ENCODE results near the gene ITCH. TPM values are rescaled to one million over a fixed set of nuclear protein-coding genes. Genes with fewer than 3 reads are reported as not detected.
"Not testable (repeated sequence)": the region's sequence is repeated elsewhere in the genome, so short reads cannot be mapped to it uniquely, and the experiment has no call there.

The ITCH gene
- total RNA-seq, 1 donor from 2014 or later: 30.9 TPM

- Histone ChIP-seq H3K4me3 (no peak overlapping the region), H3K9me3 (no peaks in the 10 kb centered on the region), H3K4me1 (peaks cover 7% of the 10 kb centered on the region), H3K36me3 (no peaks in the 10 kb centered on the region), H3K27me3 (no peaks in the 10 kb centered on the region), H3K27ac (no peak overlapping the region)
- no peak for DNase-seq (ENCODE audit: extremely low spot score in 2 of 2)
- intact Hi-C loops (cut with DNase I): no loop called here
- no peak for TF ChIP-seq POLR2A (IDR thresholded peaks at IDR 0.05)
- TF ChIP-seq POLR2AphosphoS5 (IDR thresholded peaks at IDR 0.05; ENCODE audit: insufficient read depth in 1 of 2, low read depth in 1 of 2): no peak
- TF ChIP-seq, protein P1, sequence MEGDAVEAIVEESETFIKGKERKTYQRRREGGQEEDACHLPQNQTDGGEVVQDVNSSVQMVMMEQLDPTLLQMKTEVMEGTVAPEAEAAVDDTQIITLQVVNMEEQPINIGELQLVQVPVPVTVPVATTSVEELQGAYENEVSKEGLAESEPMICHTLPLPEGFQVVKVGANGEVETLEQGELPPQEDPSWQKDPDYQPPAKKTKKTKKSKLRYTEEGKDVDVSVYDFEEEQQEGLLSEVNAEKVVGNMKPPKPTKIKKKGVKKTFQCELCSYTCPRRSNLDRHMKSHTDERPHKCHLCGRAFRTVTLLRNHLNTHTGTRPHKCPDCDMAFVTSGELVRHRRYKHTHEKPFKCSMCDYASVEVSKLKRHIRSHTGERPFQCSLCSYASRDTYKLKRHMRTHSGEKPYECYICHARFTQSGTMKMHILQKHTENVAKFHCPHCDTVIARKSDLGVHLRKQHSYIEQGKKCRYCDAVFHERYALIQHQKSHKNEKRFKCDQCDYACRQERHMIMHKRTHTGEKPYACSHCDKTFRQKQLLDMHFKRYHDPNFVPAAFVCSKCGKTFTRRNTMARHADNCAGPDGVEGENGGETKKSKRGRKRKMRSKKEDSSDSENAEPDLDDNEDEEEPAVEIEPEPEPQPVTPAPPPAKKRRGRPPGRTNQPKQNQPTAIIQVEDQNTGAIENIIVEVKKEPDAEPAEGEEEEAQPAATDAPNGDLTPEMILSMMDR (IDR thresholded peaks at IDR 0.05): no peak
These were observed 24.9 kb upstream of the ITCH start for GRCh38 chr20:34337982-34338726.

- not testable (repeated sequence) for DNase-seq (ENCODE audit: extremely low spot score in 2 of 2); H3K27me3 ChIP-seq; H3K27ac ChIP-seq; H3K9me3 ChIP-seq; H3K4me3 ChIP-seq; H3K4me1 ChIP-seq; H3K36me3 ChIP-seq
- intact Hi-C loops (cut with DNase I): loop anchor here (1.0 kb wide), 1 partner anchor 9 kb away; no protein-coding TSS in a partner anchor
These were observed 22.3 kb upstream of the ITCH start for GRCh38 chr20:34340726-34341125.

DNA sequence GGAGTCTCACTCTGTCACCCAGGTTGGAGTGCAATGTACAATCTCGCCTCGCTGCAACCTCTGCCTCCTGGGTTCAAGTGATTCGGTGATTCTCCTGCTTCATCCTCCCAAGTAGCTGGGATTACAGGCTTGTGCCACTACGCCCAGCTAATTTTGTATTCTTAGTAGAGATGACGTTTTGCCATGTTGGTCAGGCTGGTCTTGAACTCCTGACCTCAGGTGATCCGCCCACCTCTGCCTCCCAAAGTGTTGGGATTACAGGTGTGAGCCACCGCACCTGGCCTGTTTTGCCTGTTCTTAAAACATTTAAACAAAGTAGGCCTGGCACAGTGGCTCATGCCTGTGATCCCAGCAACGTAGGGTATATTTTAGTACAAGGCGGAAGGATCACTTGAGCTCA lies 21.9 kb upstream of the ITCH start:
- H3K4me3 ChIP-seq; intact Hi-C loops (cut with DNase I); H3K36me3 ChIP-seq; DNase-seq (ENCODE audit: extremely low spot score in 2 of 2); H3K27ac ChIP-seq; H3K4me1 ChIP-seq; H3K9me3 ChIP-seq; H3K27me3 ChIP-seq: not testable (repeated sequence)

DNA sequence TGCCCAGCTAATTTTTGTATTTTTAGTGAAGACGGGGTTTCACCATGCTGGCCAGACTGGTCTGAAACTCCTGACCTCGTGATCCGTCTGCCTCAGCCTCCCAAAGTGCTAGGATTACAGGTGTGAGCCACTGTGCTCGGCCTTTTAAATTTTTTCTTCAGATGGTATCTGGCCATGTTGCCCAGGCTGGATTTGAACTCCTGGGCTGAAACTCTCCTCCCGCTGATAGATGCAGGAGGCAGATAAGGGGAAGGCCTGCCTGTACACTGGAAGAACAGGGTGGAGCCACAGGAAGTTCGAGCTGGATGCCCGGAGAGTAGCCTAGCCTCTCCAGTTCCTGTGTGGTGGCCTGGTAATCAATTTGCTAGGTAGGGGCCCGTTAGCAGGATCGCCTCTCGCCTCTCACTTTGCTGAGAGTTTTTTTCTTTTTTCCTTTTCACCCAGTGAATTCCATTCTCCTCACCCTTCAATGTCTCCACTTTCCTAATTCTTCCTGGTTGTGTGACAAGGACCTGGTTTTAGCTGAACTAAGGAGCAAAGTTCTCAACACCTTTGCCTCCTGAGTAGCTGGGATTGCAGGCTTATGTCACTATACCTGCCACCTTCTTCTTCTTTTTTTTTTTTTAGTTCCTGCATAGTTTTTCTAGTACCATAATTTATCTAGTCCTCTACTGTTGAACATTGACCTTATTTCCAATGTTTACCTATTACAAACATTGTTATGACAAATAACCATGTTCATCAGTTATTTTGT lies 19.4 kb upstream of the ITCH start:
- Histone ChIP-seq H3K4me3 (no peak overlapping the region), H3K27ac (no peak overlapping the region), H3K9me3 (no peaks in the 10 kb centered on the region), H3K27me3 (no peaks in the 10 kb centered on the region), H3K36me3 (no peaks in the 10 kb centered on the region), H3K4me1 (no peaks in the 10 kb centered on the region)
- no peak for DNase-seq (ENCODE audit: extremely low spot score in 2 of 2)
- no peak for TF ChIP-seq POLR2A (IDR thresholded peaks at IDR 0.05)
- TF ChIP-seq, protein P1 (IDR thresholded peaks at IDR 0.05): no peak
- no peak for TF ChIP-seq POLR2AphosphoS5 (IDR thresholded peaks at IDR 0.05; ENCODE audit: insufficient read depth in 1 of 2, low read depth in 1 of 2)
- intact Hi-C loops (cut with DNase I): no loop called here

DNA sequence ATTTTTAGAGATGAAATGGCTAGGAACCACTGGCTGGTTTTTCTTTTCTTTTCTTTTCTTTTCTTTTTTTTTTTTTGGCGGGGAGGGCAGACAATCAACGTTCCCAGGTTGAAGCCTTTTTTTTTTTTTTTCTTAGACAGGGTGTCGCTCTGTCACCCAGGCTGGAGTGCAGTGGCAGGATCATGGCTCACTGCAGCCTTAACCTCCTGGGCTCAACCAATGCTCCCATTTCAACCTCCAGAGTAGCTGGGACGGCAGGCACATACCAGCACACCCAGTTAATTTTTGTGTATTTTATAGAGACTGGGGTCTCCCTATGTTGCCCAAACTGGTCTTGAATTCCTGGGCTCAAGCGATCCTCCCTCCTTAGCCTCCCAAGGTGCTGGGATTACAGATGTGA lies 18.8 kb upstream of the ITCH start:
- Histone ChIP-seq H3K27me3 (no peaks in the 10 kb centered on the region), H3K27ac (no peak overlapping the region), H3K36me3 (no peaks in the 10 kb centered on the region), H3K4me3 (no peak overlapping the region), H3K9me3 (no peaks in the 10 kb centered on the region), H3K4me1 (no peaks in the 10 kb centered on the region)
- TF ChIP-seq POLR2AphosphoS5 (IDR thresholded peaks at IDR 0.05; ENCODE audit: insufficient read depth in 1 of 2, low read depth in 1 of 2): no peak
- TF ChIP-seq POLR2A (IDR thresholded peaks at IDR 0.05): no peak
- TF ChIP-seq, protein P1 (IDR thresholded peaks at IDR 0.05): no peak
- intact Hi-C loops (cut with DNase I): no loop called here
- DNase-seq (ENCODE audit: extremely low spot score in 2 of 2): no peak

GRCh38 chr20:34345402-34345736 lies 17.7 kb upstream of the ITCH start:
- intact Hi-C loops (cut with DNase I): no loop called here
- Histone ChIP-seq H3K4me1 (no peaks in the 10 kb centered on the region), H3K9me3 (no peaks in the 10 kb centered on the region), H3K27ac (no peak overlapping the region), H3K4me3 (no peak overlapping the region), H3K36me3 (no peaks in the 10 kb centered on the region), H3K27me3 (no peaks in the 10 kb centered on the region)
- TF ChIP-seq, protein P1 (IDR thresholded peaks at IDR 0.05): no peak
- no peak for DNase-seq (ENCODE audit: extremely low spot score in 2 of 2)

DNA sequence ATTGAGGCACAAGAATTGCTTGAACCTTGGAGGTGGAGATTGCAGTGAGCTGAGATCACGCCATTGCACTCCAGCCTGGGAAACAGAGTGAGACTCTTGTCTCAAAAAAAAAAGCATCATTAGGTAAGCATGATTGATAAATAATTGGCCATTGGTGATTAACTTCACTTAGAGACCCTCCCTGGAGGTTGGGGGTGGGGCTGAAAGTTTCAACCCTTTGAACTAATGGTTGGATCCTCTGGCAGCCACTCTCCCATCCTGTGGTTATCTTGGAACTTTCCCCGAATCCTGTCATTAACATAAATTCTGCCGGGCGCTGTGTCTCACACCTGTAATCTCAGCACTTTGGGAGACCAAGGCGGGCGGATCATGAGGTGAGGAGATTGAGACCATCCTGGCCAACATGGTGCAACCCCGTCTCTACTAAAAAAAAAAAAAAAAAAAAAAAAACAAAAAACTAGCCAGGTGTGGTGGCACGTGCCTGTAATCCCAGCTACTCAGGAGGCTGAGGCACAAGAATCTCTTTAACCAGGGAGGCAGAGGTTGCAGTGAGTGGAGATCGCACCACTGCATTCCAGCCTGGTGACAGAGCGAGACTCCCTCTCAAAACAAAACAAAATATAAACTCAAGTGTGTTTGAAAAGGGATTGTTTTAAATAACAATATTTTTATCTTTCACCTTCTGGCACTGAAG lies 17.1 kb upstream of the ITCH start:
- intact Hi-C loops (cut with DNase I); H3K27me3 ChIP-seq; H3K27ac ChIP-seq; H3K36me3 ChIP-seq; H3K4me3 ChIP-seq; DNase-seq (ENCODE audit: extremely low spot score in 2 of 2); H3K9me3 ChIP-seq; H3K4me1 ChIP-seq: not testable (repeated sequence)

DNA sequence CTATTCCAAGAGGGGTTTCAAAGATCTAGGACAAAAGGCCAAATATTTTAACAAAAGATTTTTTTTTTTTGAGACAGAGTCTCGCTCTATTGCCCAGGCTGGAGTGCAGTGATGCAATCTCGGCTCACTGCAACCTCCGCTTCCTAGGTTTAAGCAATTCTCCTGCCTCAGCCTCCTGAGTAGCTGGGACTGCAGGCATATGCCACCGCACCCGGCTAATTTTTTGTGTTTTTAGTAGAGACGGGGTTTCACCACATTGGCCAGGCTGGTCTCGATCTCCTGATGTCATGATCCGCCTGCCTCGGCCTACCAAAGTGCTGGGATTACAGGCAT lies 16.6 kb upstream of the ITCH start:
- DNase-seq (ENCODE audit: extremely low spot score in 2 of 2); H3K9me3 ChIP-seq; H3K36me3 ChIP-seq; H3K27ac ChIP-seq; H3K27me3 ChIP-seq; H3K4me3 ChIP-seq; intact Hi-C loops (cut with DNase I); H3K4me1 ChIP-seq: not testable (repeated sequence)
